ENCODE data around the gene SLC16A5. TPM values are rescaled to one million over a fixed set of nuclear protein-coding genes. Genes with fewer than 3 reads are reported as not detected.

The SLC16A5 gene
- total RNA-seq, 4 donors from 2014 or later = 59.1 to 93.3 (median 61.4) TPM

- Histone ChIP-seq H3K4me1 (peaks cover 5% of the 10 kb centered on the region), H3K27ac (no peak overlapping the region)
- no peak for DNase-seq (ENCODE audit: low spot score in 2 of 2)
These were observed 16.1 kb downstream of the SLC16A5 start for GRCh38 chr17:75103601-75104554.

GRCh38 chr17:75105126-75106080 lies 17.6 kb downstream of the SLC16A5 start:
- no peak for DNase-seq (ENCODE audit: low spot score in 2 of 2)
- Histone ChIP-seq H3K27me3 (no peaks in the 10 kb centered on the region), H3K36me3 (peaks cover 10% of the 10 kb centered on the region), H3K9me3 (no peaks in the 10 kb centered on the region), H3K27ac (no peak overlapping the region), H3K4me3 (no peak overlapping the region), H3K4me1 (peaks cover 15% of the 10 kb centered on the region)
- 75% methylated on average over 20 of the region's 20 CpGs for WGBS
- TF ChIP-seq POLR2A (IDR thresholded peaks at IDR 0.05) = no peak
- TF ChIP-seq CTCF (IDR thresholded peaks at IDR 0.05) = peak; percentile 36 to 82

More at GRCh38 chr17:75103601-75104554, 16.1 kb downstream of the SLC16A5 start:
- Histone ChIP-seq H3K4me3 (no peak overlapping the region), H3K36me3 (peaks cover 25% of the 10 kb centered on the region), H3K9me3 (no peaks in the 10 kb centered on the region), H3K27me3 (no peaks in the 10 kb centered on the region)
- 85% methylated on average over 13 of the region's 14 CpGs for WGBS
- no peak for TF ChIP-seq CTCF (IDR thresholded peaks at IDR 0.05)
- TF ChIP-seq EP300 (IDR thresholded peaks at IDR 0.05) = no peak
- TF ChIP-seq POLR2A (IDR thresholded peaks at IDR 0.05) = no peak
- no peak for TF ChIP-seq POLR2AphosphoS5 (IDR thresholded peaks at IDR 0.05)

DNA sequence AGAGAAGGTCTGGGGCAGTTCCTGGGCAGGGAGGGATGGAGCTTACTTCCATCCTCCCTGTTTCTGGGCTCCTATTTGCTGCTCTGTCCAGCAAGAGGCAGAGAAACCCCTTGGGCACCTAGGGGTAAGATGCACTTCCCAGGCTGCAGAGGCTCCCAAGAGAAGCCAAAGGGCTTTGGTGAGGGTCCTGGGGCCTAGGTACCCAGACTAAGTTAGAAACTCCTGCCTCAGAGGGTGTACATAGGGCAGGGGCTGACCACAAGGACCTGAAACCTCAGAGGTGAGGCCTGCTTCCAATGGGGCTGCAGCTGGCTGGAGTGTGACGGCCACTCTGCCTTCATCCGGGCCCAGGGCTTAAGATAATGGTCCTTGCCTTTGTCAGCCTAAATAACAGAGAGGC lies 20.4 kb downstream of the SLC16A5 start:
- Histone ChIP-seq H3K27ac (no peak overlapping the region), H3K36me3 (peaks cover 6% of the 10 kb centered on the region), H3K27me3 (no peaks in the 10 kb centered on the region), H3K4me1 (peaks cover 15% of the 10 kb centered on the region), H3K9me3 (no peaks in the 10 kb centered on the region), H3K4me3 (no peak overlapping the region)
- WGBS = 90% methylated on average over 2 of the region's 2 CpGs
- DNase-seq (ENCODE audit: low spot score in 2 of 2) = no peak
- TF ChIP-seq CTCF (IDR thresholded peaks at IDR 0.05) = no peak
- TF ChIP-seq POLR2A (IDR thresholded peaks at IDR 0.05) = no peak
- no peak for TF ChIP-seq EP300 (IDR thresholded peaks at IDR 0.05)
- TF ChIP-seq POLR2AphosphoS5 (IDR thresholded peaks at IDR 0.05) = no peak

GRCh38 chr17:75109046-75109406 lies 21.3 kb downstream of the SLC16A5 start:
- H3K36me3 ChIP-seq = peaks cover 6% of the 10 kb centered on the region
- peaks cover 21% of the 10 kb centered on the region for H3K4me1 ChIP-seq
- H3K4me3 ChIP-seq = peak overlapping the region; percentile 87
- no peak for DNase-seq (ENCODE audit: low spot score in 2 of 2)
- H3K27ac ChIP-seq = no peak overlapping the region
- TF ChIP-seq CTCF (IDR thresholded peaks at IDR 0.05) = no peak
- no peak for TF ChIP-seq POLR2A (IDR thresholded peaks at IDR 0.05)
- no peaks in the 10 kb centered on the region for H3K27me3 ChIP-seq
- H3K9me3 ChIP-seq = no peaks in the 10 kb centered on the region
- WGBS = 16% methylated on average over 22 of the region's 22 CpGs
